ENCODE results near the gene ENPP1. TPM values are rescaled to one million over a fixed set of nuclear protein-coding genes. Genes with fewer than 3 reads are reported as not detected.

Gene ENPP1
- total RNA-seq, 4 donors from 2014 or later = 10.0 to 54.7 (median 12.6) TPM

DNA sequence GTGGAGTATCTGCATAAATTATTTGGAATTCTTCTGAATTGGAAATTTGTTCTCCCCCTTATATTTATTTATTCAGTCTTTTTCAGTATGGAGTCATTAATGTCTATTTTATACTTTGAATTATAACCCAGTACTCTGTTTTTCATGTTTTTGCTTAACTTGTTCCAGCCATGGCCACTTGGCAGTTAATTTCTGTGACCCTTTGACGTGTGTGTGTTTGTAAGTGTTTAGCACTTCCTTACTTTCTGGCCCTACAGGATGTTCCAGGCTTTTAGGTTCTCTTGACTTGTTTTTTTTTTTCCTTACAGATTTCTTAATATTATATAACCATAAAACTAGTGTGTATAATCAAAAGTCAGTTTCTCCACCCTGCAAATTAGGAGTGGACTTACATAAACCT is 24.1 kb downstream of the ENPP1 start:
- ATAC-seq = no peak
- no peak overlapping the region for H3K27ac ChIP-seq
- no peaks in the 10 kb centered on the region for H3K36me3 ChIP-seq
- TF ChIP-seq POLR2AphosphoS5 (IDR thresholded peaks at IDR 0.05) = no peak
- no peak for TF ChIP-seq EP300 (IDR thresholded peaks at IDR 0.05)
- TF ChIP-seq POLR2A (IDR thresholded peaks at IDR 0.05) = no peak
- TF ChIP-seq, protein P1, sequence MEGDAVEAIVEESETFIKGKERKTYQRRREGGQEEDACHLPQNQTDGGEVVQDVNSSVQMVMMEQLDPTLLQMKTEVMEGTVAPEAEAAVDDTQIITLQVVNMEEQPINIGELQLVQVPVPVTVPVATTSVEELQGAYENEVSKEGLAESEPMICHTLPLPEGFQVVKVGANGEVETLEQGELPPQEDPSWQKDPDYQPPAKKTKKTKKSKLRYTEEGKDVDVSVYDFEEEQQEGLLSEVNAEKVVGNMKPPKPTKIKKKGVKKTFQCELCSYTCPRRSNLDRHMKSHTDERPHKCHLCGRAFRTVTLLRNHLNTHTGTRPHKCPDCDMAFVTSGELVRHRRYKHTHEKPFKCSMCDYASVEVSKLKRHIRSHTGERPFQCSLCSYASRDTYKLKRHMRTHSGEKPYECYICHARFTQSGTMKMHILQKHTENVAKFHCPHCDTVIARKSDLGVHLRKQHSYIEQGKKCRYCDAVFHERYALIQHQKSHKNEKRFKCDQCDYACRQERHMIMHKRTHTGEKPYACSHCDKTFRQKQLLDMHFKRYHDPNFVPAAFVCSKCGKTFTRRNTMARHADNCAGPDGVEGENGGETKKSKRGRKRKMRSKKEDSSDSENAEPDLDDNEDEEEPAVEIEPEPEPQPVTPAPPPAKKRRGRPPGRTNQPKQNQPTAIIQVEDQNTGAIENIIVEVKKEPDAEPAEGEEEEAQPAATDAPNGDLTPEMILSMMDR (IDR thresholded peaks at IDR 0.05) = no peak
- H3K27me3 ChIP-seq = no peaks in the 10 kb centered on the region
- 25 to 50% methylated on average over 1 of the region's 1 CpG for WGBS, 2 donors (ENCODE audit: low coverage in 1 of 2)
- H3K4me1 ChIP-seq = peaks cover 0 to 9% (median 0%) of the 10 kb centered on the region in 3 donors
- H3K9me3 ChIP-seq = no peaks in the 10 kb centered on the region
- no peak overlapping the region for H3K4me3 ChIP-seq

DNA sequence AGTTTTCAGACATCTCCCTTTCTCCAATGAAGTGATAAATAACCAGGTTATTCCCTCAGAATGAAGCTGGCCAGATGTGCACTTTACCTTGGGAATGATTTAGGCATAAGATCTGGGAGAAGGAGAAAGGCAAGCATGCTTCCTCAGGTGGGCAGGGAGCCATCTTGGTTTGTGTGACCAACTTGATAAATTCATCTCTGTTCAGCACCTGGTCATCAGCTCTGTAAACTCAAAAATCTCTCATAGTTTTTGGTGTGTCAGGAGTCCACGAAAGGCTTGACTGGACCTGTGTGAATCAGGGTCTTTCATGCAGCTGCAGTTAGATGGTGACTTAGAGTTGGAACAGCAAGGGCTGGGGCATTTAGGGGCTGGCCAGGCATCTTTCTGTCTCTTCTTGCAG is 24.5 kb downstream of the ENPP1 start:
- no peak overlapping the region for H3K27ac ChIP-seq
- no peak for ATAC-seq
- H3K4me1 ChIP-seq = peaks cover 0 to 10% (median 0%) of the 10 kb centered on the region in 3 donors
- H3K4me3 ChIP-seq = no peak overlapping the region
- H3K36me3 ChIP-seq = no peaks in the 10 kb centered on the region
- TF ChIP-seq POLR2AphosphoS5 (IDR thresholded peaks at IDR 0.05) (no peak), EP300 (IDR thresholded peaks at IDR 0.05) (no peak), POLR2A (IDR thresholded peaks at IDR 0.05) (no peak)
- TF ChIP-seq, protein P1 (IDR thresholded peaks at IDR 0.05) = no peak
- no peaks in the 10 kb centered on the region for H3K9me3 ChIP-seq
- no peaks in the 10 kb centered on the region for H3K27me3 ChIP-seq
- 80% methylated on average over 1 of the region's 1 CpG; no CpG with 5 or more reads in 1 of the 2 donors for WGBS, 2 donors (ENCODE audit: low coverage in 1 of 2)

DNA sequence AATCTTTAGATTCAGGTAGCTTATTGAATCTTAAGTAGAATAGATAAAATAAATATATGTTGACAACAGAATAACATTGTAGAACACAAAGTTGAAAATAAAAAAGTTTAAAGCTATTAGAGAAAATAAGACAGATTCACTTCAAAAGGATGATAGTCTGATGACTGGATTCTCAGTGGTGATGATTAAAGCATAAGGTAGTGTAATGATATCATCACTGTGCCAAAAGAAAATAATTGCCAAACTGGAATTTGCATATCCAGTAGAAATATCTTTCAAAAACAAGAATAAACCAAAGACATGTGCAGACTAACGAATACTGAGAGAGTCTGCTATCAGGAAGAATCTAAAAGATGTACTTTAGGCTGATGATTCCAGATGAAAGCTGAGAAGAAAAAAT is 30.2 kb downstream of the ENPP1 start:
- H3K27ac ChIP-seq = no peak overlapping the region
- 33 to 85% methylated on average over 1 of the region's 1 CpG for WGBS, 2 donors (ENCODE audit: low coverage in 1 of 2)
- H3K36me3 ChIP-seq = no peaks in the 10 kb centered on the region
- no peak for ATAC-seq
- TF ChIP-seq EP300 (IDR thresholded peaks at IDR 0.05) = no peak
- TF ChIP-seq, protein P1 (IDR thresholded peaks at IDR 0.05) = no peak
- TF ChIP-seq POLR2A (IDR thresholded peaks at IDR 0.05) = no peak
- TF ChIP-seq POLR2AphosphoS5 (IDR thresholded peaks at IDR 0.05) = no peak
- peaks cover 0 to 6% (median 0%) of the 10 kb centered on the region in 3 donors for H3K4me1 ChIP-seq
- H3K27me3 ChIP-seq = no peaks in the 10 kb centered on the region
- no peaks in the 10 kb centered on the region for H3K9me3 ChIP-seq
- no peak overlapping the region for H3K4me3 ChIP-seq

DNA sequence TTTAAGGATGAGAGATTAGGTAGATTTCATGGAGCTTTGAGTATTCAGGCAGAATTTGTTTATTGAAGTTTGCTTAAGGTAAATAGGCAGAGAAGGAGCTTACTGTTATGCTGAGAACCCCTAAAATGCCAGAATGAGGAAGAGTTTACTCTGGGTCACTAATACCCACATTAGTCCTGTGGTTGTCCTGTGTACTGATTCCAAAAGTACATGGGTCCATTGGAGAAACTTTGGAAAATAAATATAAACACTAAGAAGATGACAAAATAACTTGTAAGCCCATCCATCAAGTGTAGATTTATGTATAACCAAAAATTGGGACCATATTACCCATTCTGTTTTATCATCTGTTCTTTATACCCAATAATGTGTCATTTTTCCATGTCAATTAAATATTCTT is 31.6 kb downstream of the ENPP1 start:
- Histone ChIP-seq H3K27me3 (no peaks in the 10 kb centered on the region), H3K27ac (no peak overlapping the region), H3K4me3 (no peak overlapping the region), H3K4me1 (peaks cover 0 to 6% (median 0%) of the 10 kb centered on the region in 3 donors), H3K9me3 (no peaks in the 10 kb centered on the region), H3K36me3 (no peaks in the 10 kb centered on the region)
- no peak for ATAC-seq
- TF ChIP-seq POLR2AphosphoS5 (IDR thresholded peaks at IDR 0.05) (no peak), POLR2A (IDR thresholded peaks at IDR 0.05) (no peak), EP300 (IDR thresholded peaks at IDR 0.05) (no peak)
- TF ChIP-seq, protein P1 (IDR thresholded peaks at IDR 0.05) = no peak

DNA sequence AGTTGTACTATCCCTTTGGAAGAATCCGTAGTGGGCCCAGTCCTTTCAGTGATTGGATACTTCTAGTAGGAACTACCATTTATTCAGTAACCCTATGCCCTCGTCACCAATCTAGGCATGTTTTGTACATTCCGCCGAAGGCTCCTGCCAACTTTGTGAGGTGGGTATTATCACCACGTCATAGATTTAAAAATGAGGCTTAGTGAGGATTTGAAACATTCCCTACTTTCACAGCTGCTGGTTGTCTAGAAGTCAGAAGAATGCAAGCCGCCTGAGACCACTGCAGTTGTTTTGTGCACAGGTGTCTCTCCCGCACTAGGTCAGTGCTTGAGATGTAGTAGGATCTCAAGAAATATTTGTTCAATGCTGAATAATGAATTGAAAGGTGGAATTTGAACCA is 32.6 kb downstream of the ENPP1 start:
- WGBS, 2 donors (ENCODE audit: low coverage in 1 of 2) = 87% methylated on average over 3 to 7 of the region's 7 CpGs
- TF ChIP-seq POLR2AphosphoS5 (IDR thresholded peaks at IDR 0.05) (no peak), EP300 (IDR thresholded peaks at IDR 0.05) (no peak), POLR2A (IDR thresholded peaks at IDR 0.05) (no peak)
- TF ChIP-seq, protein P1 (IDR thresholded peaks at IDR 0.05) = no peak
- Histone ChIP-seq H3K4me1 (peaks cover 0 to 6% (median 0%) of the 10 kb centered on the region in 3 donors), H3K27ac (no peak overlapping the region), H3K9me3 (no peaks in the 10 kb centered on the region), H3K27me3 (no peaks in the 10 kb centered on the region), H3K4me3 (no peak overlapping the region), H3K36me3 (no peaks in the 10 kb centered on the region)
- no peak for ATAC-seq

All from gastroesophageal sphincter (tissue), 4 donors.